Measurements from ENCODE around the gene TUT7.
"Not testable (repeated sequence)": the region's sequence is repeated elsewhere in the genome, so short reads cannot be mapped to it uniquely, and the experiment has no call there.

TUT7 gene

DNA sequence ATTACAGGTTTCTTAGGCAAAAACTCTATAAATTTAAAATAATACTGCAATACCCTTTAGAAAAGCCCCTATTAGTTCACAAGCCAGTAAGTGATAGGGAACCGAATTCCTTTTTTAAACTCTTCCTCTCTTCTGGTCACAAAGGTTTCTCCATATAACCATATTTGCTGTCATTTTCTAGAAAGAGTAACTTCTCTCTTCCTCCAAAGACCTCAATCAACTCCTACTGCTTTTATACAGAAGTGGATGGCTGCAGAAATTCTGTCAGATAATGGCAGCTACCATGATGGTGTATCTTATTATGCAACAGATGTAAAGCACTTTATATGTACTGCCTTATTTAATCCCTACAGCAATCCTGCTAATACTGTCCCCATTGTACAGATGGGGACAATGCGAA is 6.2 kb downstream of the TUT7 start:
- no peak for DNase-seq (ENCODE audit: low read depth)

DNA sequence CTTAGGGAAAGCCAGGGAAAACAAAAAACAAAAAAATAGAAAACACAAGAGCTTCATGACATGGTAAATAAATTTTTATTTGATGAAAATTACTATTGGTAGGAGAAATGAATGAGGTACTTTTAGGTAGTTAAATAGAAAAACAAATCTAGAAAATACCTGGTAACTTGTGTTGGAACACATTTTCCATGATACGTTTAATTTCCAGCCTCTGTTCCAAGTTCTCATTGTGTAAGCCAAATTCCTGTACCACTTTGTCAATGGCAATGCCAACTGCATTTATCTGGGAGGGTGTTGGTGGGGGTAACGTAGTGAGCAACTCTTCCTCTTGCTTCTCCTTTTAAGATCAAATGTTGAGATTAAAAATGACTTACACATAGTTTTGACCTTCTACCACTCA is 9.4 kb downstream of the TUT7 start:
- DNase-seq (ENCODE audit: low read depth) = no peak

DNA sequence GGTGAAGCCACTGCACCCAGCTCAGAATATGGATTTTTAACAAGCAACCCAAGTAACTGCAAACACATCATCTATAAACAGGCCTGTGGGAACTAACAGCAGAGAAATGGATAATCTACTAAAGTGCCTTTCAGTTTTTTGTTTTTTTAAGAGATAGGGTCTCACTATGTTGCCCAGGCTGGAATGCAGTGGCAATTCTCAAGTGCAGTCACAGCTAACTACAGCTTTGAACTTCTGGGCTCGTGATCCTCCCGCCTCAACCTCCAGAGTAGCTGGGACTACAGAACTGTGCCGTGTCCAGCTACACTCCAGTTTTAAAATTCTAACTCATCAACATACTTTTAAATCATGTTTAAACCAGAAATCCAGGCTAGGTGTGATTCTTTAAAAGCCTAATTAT is 11.9 kb downstream of the TUT7 start:
- no peak for DNase-seq (ENCODE audit: low read depth)

DNA sequence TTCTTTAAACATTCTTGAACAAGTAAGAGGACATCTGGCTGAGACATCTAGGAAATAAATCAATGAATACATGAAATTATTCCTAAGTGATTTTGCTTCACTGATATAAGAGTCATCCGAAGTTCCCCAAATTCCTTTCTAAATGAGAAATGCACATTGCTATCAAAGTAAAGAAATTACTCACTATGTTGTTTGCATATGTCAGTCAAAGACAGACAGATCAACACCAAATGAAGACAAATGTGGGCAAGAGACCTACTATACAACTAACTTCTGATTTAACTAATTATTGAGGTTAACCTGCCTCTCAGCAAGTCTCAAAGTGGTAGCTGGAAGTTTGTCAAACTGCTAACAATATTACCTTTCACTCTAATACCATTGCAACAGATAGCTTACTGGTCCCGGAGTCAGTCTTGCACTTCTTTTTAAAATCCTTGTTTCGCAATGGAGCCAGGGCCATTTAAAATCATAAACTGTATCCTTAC is 13.2 kb downstream of the TUT7 start:
- DNase-seq (ENCODE audit: low read depth) = no peak

DNA sequence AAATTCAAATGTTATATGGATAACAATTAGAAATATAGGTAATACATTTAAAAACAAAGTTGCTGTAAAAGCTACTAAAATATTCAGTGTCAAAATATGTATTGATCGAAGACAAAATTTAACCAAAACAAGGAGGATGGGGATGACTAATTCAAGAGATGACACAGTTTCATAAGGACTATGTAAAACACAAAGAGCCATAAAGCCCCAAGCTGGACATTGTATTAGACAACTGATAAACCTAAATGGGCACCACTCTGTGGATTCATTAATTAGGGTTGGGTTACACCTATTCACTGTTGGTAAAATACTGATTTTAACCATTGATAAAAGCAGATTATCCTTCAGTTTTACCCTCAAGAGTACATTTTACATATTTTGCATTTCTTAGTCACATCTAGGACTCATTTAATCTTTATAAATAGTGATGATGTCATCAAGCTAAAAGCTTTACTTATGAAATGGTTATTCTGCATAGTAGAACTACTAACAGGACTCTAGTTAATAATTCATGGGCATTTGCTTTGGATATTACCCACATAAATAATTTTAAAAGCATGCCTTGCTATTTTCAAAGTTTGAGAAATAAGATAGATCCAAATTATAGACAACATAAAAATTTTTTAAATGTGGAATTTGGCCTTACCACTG is 13.7 kb downstream of the TUT7 start:
- no peak for DNase-seq (ENCODE audit: low read depth)

DNA sequence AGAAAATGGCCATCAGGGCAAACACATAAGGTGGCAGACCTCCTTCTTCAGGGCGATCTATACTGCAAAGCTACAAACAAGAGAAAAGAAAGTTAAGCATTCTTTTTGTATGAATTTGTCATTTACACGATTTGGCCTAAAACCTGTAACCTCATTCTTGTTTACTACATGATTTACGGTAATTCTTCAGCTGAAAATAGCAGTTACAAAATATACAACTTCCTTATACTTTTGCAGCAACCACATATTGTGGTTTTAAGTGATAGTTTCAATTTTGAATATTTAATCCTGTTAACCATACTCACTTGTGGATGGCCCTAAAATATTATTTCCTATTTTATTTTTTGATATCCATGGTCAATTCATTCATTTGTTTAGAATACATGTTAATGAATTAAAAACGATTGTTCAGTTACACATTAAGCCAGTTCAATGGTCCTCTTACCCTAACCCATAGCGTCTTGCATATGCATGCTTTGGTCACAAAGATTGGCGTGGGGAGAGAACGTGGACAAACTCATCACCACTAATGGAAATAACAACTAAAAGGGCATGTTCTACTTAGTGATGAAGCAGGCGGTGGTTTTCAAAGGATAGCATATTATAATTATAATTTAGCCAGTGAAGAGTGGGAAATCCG is 16.6 kb downstream of the TUT7 start:
- no peak for DNase-seq (ENCODE audit: low read depth)

DNA sequence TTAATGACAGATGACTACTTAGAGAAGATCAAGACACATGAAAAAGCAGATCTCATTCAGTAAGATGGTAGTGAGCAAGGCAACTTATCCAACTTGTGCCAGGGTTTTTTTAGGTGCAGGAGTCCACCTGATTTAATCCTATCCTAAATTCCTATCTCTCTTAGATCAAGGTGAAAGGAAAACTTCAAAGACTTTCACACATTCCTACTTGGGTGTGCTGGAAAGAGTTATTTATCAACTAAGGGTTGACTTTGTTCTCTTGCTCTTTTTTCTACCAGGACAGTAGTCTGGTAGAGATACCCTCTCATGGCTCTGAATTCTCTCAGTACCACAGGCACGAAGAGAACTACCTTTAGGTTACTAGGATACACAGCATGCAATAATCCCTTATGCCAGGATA is 18.2 kb downstream of the TUT7 start:
- DNase-seq (ENCODE audit: low read depth) = no peak

DNA sequence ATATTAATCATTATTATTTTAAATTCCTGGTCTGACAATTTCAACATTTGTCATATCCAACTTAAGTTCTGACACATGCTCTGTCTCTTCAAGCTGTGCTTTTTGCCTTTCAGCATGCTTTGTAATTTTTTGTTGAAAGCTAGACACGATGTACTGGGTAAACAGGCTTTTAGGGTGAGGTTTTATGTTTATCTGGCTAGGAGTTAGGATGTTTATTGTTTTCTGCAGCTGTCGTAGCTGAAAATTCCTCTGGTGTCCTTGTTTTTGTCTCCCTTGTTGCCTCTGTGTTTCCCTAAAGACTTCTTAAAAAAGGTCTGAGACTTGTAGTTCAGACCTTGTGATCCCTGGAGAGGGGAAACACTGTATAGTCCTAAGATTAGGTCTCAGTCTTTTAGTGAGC is 20.6 kb downstream of the TUT7 start:
- DNase-seq (ENCODE audit: low read depth) = no peak

DNA sequence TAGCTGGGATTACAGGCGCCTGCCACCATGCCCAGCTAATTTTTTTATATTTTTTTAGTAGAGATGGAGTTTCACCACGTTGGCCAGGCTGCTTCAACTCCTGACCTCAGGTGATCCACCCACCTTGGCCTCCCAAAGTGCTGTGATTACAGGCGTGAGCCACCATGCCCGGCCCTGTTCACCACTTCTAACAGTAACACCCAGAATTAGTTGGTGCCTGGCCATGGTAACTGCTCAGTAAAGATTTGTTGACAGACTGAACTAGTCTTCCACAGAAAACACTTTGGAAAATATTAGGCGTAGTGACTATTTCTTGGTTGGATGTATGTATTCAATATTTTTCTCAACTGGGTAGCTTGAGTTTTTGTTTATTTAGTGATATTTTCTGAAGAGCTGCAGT is 24.0 kb downstream of the TUT7 start:
- DNase-seq (ENCODE audit: low read depth) = no peak

DNA sequence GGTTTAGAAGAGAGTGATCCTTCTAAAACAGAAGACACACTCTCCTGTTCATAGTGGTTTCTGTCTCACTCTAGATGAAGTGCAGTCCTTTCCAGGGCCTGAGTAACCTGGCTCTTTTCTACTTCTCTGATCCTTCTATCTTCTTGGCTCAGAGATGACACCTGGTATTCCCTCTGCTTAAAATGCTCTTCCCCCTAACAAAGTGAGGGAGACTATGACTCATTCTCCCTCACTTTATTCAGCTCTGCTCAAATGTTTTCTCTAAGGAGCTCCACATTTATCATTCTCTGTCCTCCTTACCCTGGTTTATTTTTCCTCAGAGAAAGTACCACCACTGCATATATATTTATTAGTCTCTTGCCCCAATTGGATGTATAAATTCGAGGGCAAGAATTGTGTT is 24.6 kb downstream of the TUT7 start:
- no peak for DNase-seq (ENCODE audit: low read depth)

DNA sequence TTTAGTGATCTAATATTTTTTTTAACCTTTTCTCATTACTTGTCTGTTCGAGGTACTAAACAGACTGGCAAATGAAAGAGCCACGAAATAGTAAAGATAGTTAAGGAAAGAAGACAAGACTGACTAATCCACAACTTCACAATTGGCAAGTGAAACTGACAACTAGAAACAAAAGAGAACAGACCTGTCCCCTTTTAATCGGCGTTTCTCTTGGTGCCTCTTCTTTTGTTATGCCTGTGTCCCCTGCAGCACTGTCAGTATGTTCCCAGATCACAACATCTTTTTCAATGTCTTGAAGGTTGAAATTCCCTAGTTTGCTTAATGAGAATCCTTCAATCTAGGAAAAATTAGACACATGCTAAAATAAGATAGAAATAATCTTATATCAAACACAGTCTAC is 26.1 kb downstream of the TUT7 start:
- DNase-seq (ENCODE audit: low read depth) = no peak

DNA sequence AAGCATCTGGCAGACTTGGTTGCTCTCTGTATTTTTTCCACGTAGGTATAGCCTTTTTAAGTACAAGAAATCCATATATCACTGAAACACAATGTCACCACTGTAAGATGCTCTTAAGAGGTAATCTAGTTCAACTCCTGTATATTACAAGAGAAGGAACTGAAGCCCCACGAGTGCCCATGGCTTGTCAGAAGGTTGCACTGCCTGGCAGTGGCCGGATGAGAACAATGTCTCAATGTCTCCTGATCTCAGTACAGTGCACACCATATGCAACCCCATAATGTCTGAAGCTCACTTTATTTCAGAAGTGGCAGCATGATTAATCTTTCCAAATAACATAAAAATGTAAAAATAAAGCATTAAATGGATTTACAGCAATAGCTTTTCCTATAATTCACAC is 27.7 kb downstream of the TUT7 start:
- no peak for DNase-seq (ENCODE audit: low read depth)

DNA sequence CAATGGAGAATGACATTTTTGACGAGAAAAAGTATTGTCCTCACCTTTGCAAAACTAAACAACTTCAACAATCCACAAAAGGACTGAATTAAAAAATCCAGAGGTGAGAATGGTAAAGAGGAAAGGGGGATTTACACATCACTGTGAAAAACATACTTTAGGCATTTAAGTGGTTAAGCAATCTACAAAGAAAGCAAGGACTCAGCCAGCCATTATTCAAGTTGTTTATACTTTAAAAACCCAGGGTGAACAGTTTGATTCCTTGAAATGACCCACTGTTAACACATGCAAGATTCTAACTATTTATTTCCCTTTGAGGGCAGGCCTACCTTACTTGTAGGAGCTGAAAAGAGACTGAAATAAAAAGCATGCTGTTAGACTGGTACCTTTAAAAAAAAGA is 29.3 kb downstream of the TUT7 start:
- DNase-seq (ENCODE audit: low read depth) = no peak

DNA sequence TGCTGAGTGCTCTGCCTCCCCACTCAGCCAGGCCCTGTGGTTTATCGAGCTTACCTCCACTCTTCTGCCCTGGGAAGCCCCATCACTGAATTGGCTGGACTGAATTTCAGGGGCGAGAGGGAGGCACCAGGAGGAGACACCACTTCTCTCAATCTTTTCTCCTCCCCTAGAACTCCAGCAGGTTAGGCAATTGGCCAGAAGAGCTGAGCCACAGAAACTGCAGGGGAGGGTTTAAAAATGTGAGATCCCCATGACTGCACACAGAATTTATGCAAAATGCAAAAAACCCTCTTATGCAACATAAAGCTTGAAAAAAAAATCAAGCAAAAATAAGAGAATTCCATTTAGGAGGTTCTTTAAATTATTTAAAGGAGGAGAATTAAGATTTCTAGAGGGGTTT is 29.9 kb downstream of the TUT7 start:
- no peak for DNase-seq (ENCODE audit: low read depth)

DNA sequence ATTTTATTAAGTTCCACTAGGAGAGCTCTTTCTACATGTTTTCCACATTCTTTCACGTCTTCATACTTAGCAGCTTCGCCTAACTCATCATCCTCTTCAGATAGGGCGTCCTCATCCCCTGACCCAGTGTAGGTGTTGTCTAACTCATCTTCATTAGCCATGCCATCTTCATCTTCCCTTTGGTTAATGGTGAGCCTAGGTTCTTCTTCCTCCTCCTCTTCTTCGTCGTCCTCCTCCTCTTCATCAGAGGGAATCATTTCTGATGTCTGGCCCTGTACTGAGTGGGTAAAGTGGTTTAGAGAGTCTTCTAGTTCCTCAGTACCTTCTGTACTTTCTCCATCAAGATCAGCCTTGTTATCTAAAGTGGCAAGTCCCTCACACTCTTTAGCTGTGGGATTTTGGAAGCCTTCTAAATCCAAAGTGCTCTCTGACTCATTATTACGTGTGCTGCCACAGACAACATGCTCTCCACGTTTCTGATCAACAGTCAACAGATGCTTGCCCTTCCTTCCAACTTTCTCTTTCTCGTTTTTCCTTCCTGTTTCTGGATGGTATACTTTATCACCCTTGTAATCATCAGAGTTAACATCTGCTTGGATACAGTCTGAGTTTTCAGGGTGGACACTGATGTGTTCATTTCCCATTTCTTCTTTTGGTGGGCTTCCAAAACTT is 31.1 kb downstream of the TUT7 start:
- DNase-seq (ENCODE audit: low read depth) = no peak

DNA sequence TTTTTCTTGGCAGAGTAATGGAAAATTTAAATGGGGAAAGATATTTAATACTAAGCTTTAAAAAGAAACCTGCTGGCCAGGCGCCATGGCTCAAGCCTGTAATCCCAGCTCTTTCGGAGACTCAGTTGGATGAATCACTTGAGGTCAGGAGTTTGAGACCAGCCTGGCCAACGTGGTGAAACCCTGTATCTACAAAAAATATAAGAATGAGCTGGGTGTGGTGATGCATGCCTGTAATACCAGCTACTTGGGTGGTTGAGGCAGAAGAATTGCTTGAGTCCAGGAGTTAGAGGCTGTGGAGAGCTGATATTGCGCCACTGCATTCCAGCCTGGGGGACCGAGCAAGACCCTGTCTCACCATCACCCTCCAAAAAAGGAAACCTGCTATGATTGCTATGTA is 32.8 kb downstream of the TUT7 start:
- DNase-seq (ENCODE audit: low read depth) = no peak

DNA sequence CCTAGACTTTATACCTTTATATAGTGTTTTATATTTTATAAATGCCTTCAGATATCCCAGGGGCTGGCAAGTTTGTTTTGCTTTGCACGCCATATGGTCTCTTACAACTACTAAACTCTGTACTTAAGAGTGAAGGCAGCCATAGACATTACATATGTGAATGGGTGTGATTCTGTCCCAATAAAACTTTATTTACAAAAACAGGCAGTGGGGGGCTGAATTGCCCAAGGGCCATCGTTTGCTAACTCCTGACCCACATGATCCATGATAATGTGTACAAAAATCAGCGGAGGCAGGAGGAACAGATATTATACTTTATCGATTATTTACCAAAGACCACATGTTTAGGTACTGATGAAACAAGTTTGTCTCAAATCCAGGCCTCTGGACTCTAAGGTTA is 36.0 kb downstream of the TUT7 start:
- no peak for DNase-seq (ENCODE audit: low read depth)

DNA sequence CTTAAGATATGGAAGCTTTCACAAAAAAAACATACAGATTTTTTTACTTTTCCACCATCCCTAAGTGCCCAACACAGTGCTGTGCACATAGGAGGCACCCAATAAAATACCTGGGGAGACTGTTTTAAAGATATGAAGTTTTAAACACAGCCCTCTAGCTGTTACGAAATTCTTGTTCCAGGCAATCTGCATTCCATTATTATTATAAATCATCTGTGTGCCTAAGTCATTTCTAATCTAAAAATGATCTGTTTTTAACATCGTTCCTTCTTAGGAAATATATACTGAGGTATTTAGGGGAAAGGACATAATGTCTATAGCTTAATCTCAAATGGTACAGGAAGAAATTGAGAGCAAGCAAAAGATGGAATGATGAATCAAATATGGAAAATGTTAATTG is 39.1 kb downstream of the TUT7 start:
- no peak for DNase-seq (ENCODE audit: low read depth)

DNA sequence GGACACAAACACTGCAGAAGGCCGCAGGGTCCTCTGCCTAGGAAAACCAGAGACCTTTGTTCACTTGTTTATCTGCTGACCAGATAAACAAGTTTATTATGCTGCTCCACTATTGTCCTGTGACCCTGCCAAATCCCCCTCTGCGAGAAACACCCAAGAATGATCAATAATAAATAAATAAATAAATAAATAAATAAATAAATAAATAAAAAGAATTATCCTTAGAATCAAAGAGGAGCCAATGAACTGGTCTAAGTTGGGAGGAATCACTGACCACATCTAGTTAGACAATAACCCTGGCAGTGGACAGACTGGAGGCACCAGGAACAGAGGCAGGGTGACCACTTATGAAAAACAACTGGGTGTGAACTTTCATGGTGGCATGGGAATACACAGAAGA is 41.3 kb downstream of the TUT7 start:
- not testable (repeated sequence) for DNase-seq (ENCODE audit: low read depth)

DNA sequence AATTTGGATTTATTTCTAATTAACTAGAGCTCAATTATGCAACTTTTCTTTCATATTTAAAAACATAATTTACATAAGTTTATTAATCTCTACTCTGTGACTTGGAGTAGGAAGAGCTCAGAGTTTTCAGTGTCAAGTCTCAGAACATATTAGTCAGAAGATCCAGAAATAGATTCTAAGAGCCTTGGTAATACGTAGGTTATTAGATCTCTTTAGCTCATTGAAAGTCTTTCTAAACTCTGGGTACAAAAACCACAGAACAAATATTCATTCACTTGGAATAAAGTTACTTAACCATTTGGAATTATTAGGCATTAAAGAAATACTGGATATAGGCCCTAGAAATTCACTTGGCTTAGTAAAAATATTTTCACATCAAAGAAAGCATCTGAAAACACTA is 45.5 kb downstream of the TUT7 start:
- DNase-seq (ENCODE audit: low read depth) = no peak

DNA sequence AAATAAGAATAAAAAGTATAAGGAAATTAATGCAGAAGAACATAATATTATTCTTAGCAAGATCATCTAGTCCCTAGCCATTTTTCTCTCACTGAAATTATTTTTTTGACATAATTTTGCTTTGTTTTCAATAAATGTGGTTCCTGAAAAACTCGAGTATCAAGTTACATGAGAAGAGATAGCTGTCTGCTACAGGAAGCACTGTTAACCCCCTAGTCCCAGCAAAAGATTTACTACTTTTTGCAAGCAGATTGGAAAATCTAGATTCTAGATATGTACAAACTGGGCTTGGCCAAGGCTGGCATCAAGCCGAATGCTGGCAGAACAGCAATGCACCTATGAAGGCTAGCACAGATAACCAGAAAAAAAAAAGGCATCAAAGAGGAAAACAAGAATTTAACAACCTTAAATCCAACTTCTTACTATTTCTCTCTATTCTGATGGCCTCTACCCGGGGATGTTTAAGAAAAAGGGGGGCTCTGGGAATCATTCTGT is 49.9 kb downstream of the TUT7 start:
- no peak for DNase-seq (ENCODE audit: low read depth)

DNA sequence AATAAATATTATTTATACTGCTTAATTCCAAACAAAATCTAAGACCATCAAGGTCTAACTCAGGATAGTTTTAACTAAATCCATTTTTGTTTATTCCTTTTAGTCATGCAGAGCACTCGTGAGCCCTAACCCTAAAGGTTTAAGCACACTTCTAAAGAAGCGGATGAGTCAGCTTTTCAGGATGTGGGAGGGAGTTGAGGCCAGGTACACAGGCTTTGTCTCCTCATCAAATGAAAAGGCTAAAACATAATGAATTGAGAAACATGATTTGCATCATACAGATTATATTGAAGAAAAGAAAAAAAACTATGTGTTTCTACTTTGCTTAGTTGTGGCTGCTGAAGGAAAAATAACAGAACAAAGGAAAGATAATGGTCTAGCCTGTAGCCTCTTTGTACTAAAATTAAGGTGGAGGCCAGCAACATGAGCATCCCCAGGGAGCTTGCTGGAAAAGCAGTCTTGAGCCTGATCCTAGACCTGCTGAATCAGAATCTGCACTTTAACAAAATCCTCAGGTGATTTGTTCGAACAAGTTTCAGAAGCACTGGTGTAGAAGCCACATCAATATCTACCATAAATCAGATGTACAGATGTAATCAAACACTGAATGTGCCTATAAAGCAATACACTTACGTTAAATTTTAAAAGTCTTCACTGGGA is 50.8 kb downstream of the TUT7 start:
- DNase-seq (ENCODE audit: low read depth) = no peak

DNA sequence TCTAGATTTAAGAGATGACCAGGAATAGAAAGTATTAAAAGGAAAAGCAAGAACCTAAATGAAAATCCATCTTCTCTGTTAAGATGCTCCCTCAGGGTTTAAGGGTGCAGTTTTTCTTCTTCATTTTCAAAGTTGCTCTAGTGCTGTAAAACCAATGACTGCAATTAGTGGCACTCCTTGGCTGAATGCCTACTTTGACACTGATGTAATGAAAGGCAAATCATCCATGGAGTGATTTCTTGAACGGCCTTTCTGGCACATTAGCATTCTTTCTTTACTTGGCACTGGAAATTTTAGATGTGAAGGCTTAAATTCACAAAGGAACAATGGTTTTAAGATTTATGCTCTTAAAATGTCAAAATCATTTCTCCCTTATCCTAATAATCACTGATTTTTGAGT is 52.5 kb downstream of the TUT7 start:
- no peak for DNase-seq (ENCODE audit: low read depth)
